Left lung (tissue), 10 donors: ENCODE results near the gene GPANK1. TPM values are rescaled to one million over a fixed set of nuclear protein-coding genes. Genes with fewer than 3 reads are reported as not detected.

Source experiments
- ATAC-seq: fragments of 200-7000 bp; cut with Tn5 transposase; one replicate; pipeline ENCODE4 v1.9.1; 2020; ENCODE audit warnings: moderate library complexity
- DNase-seq, 4 donors: peaks; one replicate each; pipeline ENCODE4 v3.0.0-alpha.2; 2013 to 2020
- H3K27ac ChIP-seq, 2 donors: fragments of 200-600 bp; sonication (generic) in 1 of 2; one replicate each; pipeline versions ENCODE4 v1.5.0 to v1.8.0; 2020 to 2021
- H3K27me3 ChIP-seq, 2 donors: fragments of 200-600 bp; sonication (generic) in 1 of 2; one replicate each; pipeline versions ENCODE4 v1.5.0 to v1.8.0; 2020 to 2021
- H3K36me3 ChIP-seq, 2 donors: fragments of 200-600 bp; sonication (generic) in 1 of 2; one replicate each; pipeline versions ENCODE4 v1.5.0 to v1.8.0; 2020 to 2021
- H3K4me1 ChIP-seq, 2 donors: fragments of 200-600 bp; one replicate each; pipeline ENCODE4 v1.8.0; 2021
- H3K4me3 ChIP-seq, 2 donors: fragments of 200-600 bp; sonication (generic) in 1 of 2; one replicate each; pipeline versions ENCODE4 v1.5.0 to v1.8.0; 2020 to 2021; ENCODE audit warnings: mild to moderate bottlenecking in 1 of 2
- H3K9me3 ChIP-seq, 2 donors: fragments of 200-600 bp; sonication (generic) in 1 of 2; one replicate each; pipeline versions ENCODE4 v1.5.0 to v1.8.0; 2020 to 2021
- CTCF ChIP-seq, 2 donors: fragments of 200-600 bp; sonication (generic) in 1 of 2; IDR thresholded peaks; one replicate each; pipeline versions ENCODE4 v1.5.0 to v1.8.0; 2021; ENCODE audit warnings: antibody characterized with exemption in 2 of 2
- intact Hi-C, 2 donors: fragments of 100-400 bp; cut with DNase I; formaldehyde crosslinking; loops; one replicate each; pipeline versions ENCODE4 v1.11.2 to v1.14.2; 2022
- polyA plus RNA-seq, 6 donors: library from polyadenylated mRNA; unstranded; fragments of 120-200 nt; gene quantifications; one replicate each; pipeline ENCODE4 v1.2.1, GENCODE V29; 2013; ENCODE audit not compliant: insufficient read length in 6 of 6
- total RNA-seq, 2 donors: library from RNA; stranded (reverse); fragmentation: NEBNext Ultra II Directional; extraction: Animal tissue kit (Norgen Biotek cat#: 25700); gene quantifications; one replicate each; pipeline ENCODE4 v1.2.1, GENCODE V29; 2021
- donor health status: DM: no; HTN: yes; CAD: no.
- donor health status: DM: no; HTN: no; CAD: no.

The GPANK1 gene
- total and polyA plus RNA-seq, 8 donors: 10.3 to 22.8 (median 21.6) TPM

GRCh38 chr6:31663126-31663960, 1.5 kb downstream of the GPANK1 start:
- Histone ChIP-seq H3K4me3 (peak overlapping the region; percentile 57 to 66), H3K27me3 (no peaks in the 10 kb centered on the region), H3K9me3 (no peaks in the 10 kb centered on the region), H3K36me3 (peaks cover 0 to 38% of the 10 kb centered on the region in 2 donors), H3K4me1 (peaks cover 31 to 72% of the 10 kb centered on the region in 2 donors), H3K27ac (peak overlapping the region; percentile 93 to 94)
- intact Hi-C loops: no loop called here
- DNase-seq: no peak
- TF ChIP-seq CTCF (IDR thresholded peaks at IDR 0.05): no peak
- ATAC-seq: no peak

DNA sequence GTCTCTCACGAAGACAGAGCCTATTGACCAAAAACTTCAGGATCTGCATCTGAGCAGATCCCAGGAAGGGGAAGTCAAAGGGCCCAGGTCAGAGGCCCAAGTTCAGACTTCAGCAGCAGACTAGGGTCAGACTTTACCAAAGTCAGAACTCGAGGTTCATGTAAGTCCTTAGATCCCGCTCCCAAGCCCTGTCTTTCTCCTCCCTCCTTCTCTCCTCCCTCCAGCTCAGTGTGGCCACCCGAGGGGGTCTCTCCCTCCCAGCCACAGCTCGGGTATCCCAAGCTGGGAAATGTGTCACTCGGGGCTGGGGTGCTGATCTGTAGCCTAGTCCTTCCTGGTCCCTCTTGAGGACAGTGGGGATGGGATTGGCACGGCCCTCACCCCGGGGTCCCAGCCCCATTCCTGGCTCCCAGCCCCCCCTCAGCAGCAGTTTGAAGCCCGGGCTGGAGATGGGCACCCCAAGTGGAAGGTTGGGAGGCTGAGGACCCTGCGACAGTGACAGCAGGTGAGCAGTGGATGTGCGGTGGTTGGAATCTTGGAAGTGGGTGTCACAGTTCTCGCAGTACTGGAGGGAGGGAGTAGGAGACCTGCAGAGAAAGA, 2.6 kb downstream of the GPANK1 start:
- DNase-seq: no peak
- H3K27me3 ChIP-seq: no peaks in the 10 kb centered on the region
- intact Hi-C loops: no loop called here
- peaks cover 0 to 33% of the 10 kb centered on the region in 2 donors for H3K36me3 ChIP-seq
- H3K4me3 ChIP-seq: no peak overlapping the region
- TF ChIP-seq CTCF (IDR thresholded peaks at IDR 0.05): no peak
- no peak overlapping the region for H3K27ac ChIP-seq
- H3K4me1 ChIP-seq: peaks cover 33 to 72% of the 10 kb centered on the region in 2 donors
- no peak for ATAC-seq
- H3K9me3 ChIP-seq: no peaks in the 10 kb centered on the region

DNA sequence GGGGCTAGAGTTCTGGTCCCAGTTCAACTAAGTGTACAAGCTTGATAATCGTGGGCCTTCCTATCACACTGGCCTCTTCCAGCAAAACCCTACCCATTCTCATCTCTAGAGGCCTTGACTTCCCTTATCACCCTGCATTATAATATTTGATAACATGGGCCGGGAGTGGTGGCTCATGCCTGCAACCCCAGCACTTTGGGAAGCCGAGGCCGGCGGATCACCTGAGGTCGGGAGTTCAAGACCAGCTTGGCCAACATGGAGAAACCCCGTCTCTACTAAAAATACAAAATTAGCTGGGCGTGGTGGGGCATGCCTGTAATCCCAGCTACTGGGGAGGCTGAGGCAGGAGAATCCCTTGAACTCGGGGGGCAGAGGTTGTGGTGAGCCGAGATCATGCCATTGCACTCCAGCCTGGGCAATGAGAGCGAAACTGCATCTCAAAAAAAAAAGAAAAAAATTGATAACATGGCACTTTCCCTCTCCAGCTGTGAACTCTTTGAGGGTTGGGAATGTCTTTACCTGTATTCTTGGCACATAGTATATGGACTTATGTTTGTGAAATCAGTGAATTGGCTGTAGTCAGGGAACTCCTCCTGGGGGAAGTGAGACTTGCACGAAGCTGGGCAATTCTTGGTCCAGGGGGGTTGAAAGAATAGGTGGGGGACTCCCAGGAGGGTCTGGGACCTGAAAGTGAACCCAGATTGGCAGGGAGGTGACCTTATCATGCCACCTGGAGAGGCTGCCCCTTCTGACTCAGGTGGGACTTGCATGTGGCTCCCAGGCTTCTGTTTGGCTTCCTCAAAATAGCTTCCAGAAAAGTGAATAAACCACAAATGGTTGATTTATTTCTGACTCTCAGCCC, 3.3 kb downstream of the GPANK1 start:
- intact Hi-C loops: no loop called here
- ATAC-seq (no peak), DNase-seq (no peak)
- peak overlapping the region in 1 of 2 donors; percentile 92 for H3K4me3 ChIP-seq
- H3K27ac ChIP-seq: peak overlapping the region; percentile 82 to 90
- peaks cover 0 to 35% of the 10 kb centered on the region in 2 donors for H3K36me3 ChIP-seq
- TF ChIP-seq CTCF (IDR thresholded peaks at IDR 0.05): no peak
- H3K9me3 ChIP-seq: no peaks in the 10 kb centered on the region
- peaks cover 28 to 71% of the 10 kb centered on the region in 2 donors for H3K4me1 ChIP-seq
- H3K27me3 ChIP-seq: no peaks in the 10 kb centered on the region

DNA sequence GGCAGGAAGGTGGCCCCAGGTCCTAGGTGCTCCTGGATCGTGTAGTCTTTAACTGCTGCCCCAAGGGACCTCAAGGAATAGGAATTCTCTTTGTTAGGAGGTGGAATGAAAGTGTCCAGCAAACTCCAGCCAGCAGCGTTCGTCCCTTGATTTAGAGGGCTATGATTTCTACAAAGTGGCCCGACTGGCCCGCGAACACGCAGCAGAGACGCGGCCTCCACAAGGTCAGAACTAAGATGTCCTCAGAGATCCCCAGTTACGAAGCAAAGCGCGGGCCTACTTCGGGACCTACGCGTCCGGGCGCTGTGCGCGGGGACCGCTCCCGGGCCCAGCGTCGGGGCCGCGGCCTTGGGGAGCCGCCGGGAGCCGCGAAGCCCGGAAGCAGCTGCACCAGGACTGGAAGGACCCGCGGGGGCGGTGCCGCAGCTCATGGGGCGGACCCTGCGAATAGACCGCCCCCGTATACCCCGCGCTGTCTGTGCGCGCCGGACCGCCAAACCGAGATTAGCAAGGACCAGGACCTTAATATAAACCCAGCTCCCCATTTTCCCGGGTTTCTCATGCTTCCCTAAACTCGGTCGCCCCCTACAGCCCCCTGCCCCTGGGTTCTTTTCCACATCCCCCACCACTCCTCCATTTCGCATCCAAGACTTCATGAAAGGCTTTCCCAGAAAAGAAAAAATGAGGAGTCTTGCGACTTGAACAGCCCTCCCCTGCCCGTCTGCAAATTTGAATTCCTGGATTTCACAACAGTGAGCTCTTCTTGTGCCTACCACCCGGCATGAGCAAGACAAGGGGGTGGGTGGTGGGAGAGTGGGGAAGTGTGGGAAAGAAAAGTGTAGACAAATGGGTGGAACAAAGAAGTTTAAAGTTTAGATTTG, 4.2 kb downstream of the GPANK1 start, which contains the start of gene C6orf47:
C6orf47 (minus strand) TSS at position 398 of the 881 bp plus-strand sequence. CDS start 831 bp downstream, outside the sequence.
- peaks cover 0 to 44% of the 10 kb centered on the region in 2 donors for H3K36me3 ChIP-seq
- TF ChIP-seq CTCF (IDR thresholded peaks at IDR 0.05): no peak
- H3K27ac ChIP-seq: peak within 1 kb of the TSS; percentile 82 to 90
- peaks cover 28 to 77% of the 10 kb centered on the region in 2 donors for H3K4me1 ChIP-seq
- intact Hi-C loops: no loop called here
- peak; percentile 81 to 97 (median 90) for DNase-seq
- H3K27me3 ChIP-seq: no peaks in the 10 kb centered on the region
- H3K4me3 ChIP-seq: peak within 1 kb of the TSS; percentile 73 to 92
- no peaks in the 10 kb centered on the region for H3K9me3 ChIP-seq
- ATAC-seq: peak; percentile 83
